Osteoblast (primary cell): ENCODE measurements around the gene ZNF396. TPM values are rescaled to one million over a fixed set of nuclear protein-coding genes. Genes with fewer than 3 reads are reported as not detected.
A peak's percentile ranks its signal among the peaks of the same experiment; 100 is the strongest.

Source experiments
- DNase-seq: peaks from one replicate; pipeline ENCODE4 v3.0.0; 2011; ENCODE audit warnings: low spot score, mixed read lengths; ENCODE audit not compliant: insufficient read length; ENCODE audit errors: missing footprints
- H2AFZ ChIP-seq: 2 replicates; pipeline ENCODE4 v1.6.0; 2011; ENCODE audit warnings: mild to moderate bottlenecking, low read length
- H3K27ac ChIP-seq: 2 replicates; pipeline ENCODE4 v1.5.1; 2011; ENCODE audit warnings: mild to moderate bottlenecking, low read depth, low read length, moderate library complexity
- H3K27me3 ChIP-seq: 2 replicates; pipeline ENCODE4 v1.6.0; 2012; ENCODE audit warnings: mild to moderate bottlenecking, control low read depth, inconsistent platforms, low read length, moderate library complexity; ENCODE audit not compliant: insufficient read depth
- H3K36me3 ChIP-seq: 2 replicates; pipeline ENCODE4 v1.5.1; 2011; ENCODE audit warnings: mild to moderate bottlenecking, low read length, control low read depth, moderate library complexity; ENCODE audit not compliant: insufficient read depth
- H3K4me1 ChIP-seq: 2 replicates; pipeline ENCODE4 v1.5.1; 2011; ENCODE audit warnings: mild to moderate bottlenecking, low read length, control low read depth, moderate library complexity; ENCODE audit not compliant: insufficient read depth
- H3K4me2 ChIP-seq: 2 replicates; pipeline ENCODE4 v1.6.0; 2011; ENCODE audit warnings: mild to moderate bottlenecking, low read length; ENCODE audit not compliant: insufficient read depth
- H3K4me3 ChIP-seq: fragments of 200-600 bp; sonication (generic); 3 replicates; pipeline ENCODE4 v1.5.1; 2012; ENCODE audit warnings: mild to moderate bottlenecking, low read length, inconsistent platforms; ENCODE audit not compliant: insufficient read depth
- H3K79me2 ChIP-seq: 2 replicates; pipeline ENCODE4 v1.6.0; 2012; ENCODE audit warnings: mild to moderate bottlenecking, low read length, control low read depth, inconsistent platforms; ENCODE audit not compliant: insufficient read depth
- H3K9me3 ChIP-seq: 2 replicates; pipeline ENCODE4 v1.5.1; 2011; ENCODE audit warnings: low read depth, low read length, control low read depth
- H4K20me1 ChIP-seq: 2 replicates; pipeline ENCODE4 v1.6.0; 2012; ENCODE audit warnings: mild to moderate bottlenecking, low read length, control low read depth; ENCODE audit not compliant: insufficient read depth
- total RNA-seq: library from RNA; depleted of rRNA; stranded (reverse); fragments of >200 nt; gene quantifications from 2 replicates; pipeline ENCODE4 v1.2.3, GENCODE V29; 2012
- TF ChIP-seq, protein P1 (sequence below): IDR thresholded peaks from 2 replicates; pipeline ENCODE4 v1.5.1; 2011; ENCODE audit warnings: mild to moderate bottlenecking, low read depth, low read length, moderate library complexity; ENCODE audit errors: extremely low read depth

Gene ZNF396
- total RNA-seq, 1 donor = 3.3 TPM

DNA sequence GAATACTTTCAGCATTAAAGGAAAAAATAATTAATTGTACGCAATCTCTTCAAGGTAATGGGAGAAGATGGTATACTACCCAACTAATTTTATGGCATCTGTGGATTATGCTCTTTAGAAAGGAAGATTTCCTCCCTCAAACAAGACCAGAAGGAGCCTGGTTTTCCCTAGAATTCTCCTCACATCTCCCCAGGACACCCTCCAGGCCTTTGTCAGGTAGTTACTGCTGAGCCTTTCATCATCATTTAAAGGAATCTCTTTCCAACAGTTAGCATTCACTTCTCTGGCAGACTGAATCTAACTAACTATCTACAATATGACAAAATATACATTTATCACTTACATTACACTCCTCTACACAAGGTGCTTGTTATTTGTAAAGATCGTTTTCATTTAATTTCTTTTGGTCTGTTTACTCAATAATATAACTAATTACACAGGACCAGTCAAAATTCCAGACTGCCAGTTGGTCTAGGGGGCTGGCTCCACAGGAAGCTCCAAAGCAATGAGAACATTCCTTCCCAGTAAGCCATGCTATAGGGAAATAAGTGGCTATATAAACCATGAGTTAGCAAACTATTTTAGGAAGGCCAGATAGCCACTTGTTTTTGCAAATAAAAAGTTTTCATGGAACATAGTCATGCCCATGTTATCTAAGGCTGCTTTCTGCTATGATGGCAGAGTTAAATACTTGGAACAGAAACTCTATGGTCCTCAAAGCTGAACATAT lies 52.0 kb downstream of the ZNF396 start:
- DNase-seq = no peak
- peak overlapping the region; percentile 32 for H3K27ac ChIP-seq

DNA sequence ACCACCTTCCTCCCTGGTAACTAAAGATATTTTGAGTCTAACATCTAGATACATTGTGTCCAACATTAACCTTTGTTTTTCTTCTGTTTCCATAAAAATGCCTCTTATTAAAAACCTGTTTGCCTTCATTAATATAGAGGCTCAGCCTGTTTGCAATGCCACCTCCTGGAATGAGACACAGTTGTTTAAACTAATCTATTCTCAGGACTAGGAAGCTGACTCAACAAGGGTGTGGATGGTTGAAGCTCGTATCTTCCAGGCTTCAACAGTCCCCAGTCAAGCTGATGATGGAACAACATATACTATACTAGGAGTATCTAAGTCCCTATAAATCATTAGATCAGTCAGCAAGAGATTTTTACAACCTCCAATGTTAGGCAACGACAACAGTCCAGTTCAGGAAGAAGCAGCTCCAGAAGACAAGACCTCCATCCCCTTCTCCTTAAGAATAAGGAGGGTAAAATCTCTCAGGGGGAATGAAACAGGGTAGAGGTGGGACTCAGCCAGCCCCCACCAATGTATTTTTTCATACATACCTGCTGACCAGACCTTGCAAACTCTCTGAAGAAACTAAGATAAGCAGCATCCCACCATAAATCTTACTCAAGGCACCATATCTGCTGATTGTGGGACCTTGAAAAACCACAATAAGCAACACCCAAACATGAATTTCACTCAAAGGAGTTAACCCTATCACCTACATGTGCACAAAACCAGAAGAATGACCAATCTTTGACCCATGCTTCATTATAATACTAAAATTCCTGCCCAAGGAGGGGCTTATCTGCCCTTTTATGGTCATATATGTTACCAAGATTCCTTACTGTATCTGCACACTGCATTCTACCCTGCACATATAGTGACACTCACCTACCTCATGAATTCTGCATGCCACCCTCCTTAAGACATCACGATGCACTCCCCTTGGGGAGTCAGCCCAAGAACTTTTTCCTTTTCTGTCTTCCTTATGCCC lies 54.4 kb downstream of the ZNF396 start:
- Histone ChIP-seq H4K20me1 (no peaks in the 10 kb centered on the region), H2AFZ (no peak overlapping the region), H3K27me3 (no peaks in the 10 kb centered on the region), H3K4me3 (no peak overlapping the region), H3K79me2 (no peaks in the 10 kb centered on the region), H3K4me2 (no peak overlapping the region), H3K4me1 (no peaks in the 10 kb centered on the region), H3K36me3 (no peaks in the 10 kb centered on the region), H3K27ac (no peak overlapping the region), H3K9me3 (no peaks in the 10 kb centered on the region)
- DNase-seq = peak; percentile 57
- TF ChIP-seq, protein P1, sequence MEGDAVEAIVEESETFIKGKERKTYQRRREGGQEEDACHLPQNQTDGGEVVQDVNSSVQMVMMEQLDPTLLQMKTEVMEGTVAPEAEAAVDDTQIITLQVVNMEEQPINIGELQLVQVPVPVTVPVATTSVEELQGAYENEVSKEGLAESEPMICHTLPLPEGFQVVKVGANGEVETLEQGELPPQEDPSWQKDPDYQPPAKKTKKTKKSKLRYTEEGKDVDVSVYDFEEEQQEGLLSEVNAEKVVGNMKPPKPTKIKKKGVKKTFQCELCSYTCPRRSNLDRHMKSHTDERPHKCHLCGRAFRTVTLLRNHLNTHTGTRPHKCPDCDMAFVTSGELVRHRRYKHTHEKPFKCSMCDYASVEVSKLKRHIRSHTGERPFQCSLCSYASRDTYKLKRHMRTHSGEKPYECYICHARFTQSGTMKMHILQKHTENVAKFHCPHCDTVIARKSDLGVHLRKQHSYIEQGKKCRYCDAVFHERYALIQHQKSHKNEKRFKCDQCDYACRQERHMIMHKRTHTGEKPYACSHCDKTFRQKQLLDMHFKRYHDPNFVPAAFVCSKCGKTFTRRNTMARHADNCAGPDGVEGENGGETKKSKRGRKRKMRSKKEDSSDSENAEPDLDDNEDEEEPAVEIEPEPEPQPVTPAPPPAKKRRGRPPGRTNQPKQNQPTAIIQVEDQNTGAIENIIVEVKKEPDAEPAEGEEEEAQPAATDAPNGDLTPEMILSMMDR = no peak

More for the DNA sequence above, 52.0 kb downstream of the ZNF396 start:
- Histone ChIP-seq H3K36me3 (no peaks in the 10 kb centered on the region), H2AFZ (no peak overlapping the region), H3K4me3 (no peak overlapping the region), H3K4me2 (no peak overlapping the region), H3K9me3 (peaks cover 4% of the 10 kb centered on the region), H4K20me1 (no peaks in the 10 kb centered on the region), H3K79me2 (no peaks in the 10 kb centered on the region), H3K4me1 (no peaks in the 10 kb centered on the region), H3K27me3 (no peaks in the 10 kb centered on the region)
- TF ChIP-seq, protein P1 = no peak

Other genes with a start within 250 kb of the ZNF396 start
- 13.0 and 14.1 TPM in 2 replicates for gene ZNF397, start 136.3 kb downstream of the ZNF396 start, total RNA-seq
- gene ZSCAN30, start 87.1 kb downstream of the ZNF396 start, total RNA-seq = 16.6 and 17.7 TPM in 2 replicates
- 27.4 and 29.7 TPM in 2 replicates for gene ZNF24, start 32.9 kb downstream of the ZNF396 start, total RNA-seq
- 9.0 and 14.4 TPM in 2 replicates for gene INO80C, start 120.6 kb upstream of the ZNF396 start, total RNA-seq
- gene GALNT1, start 204.4 kb upstream of the ZNF396 start, total RNA-seq = 775 and 796 TPM in 2 replicates